Mesothelial cell of epicardium (in vitro differentiated cells): ENCODE results near the gene FSTL5. TPM values are rescaled to one million over a fixed set of nuclear protein-coding genes. Genes with fewer than 3 reads are reported as not detected.

Experiments
- DNase-seq, 2 experiments: peaks; one replicate each; pipeline ENCODE4 v3.0.0; 2021; ENCODE audit warnings: low spot score in 2 of 2; ENCODE audit not compliant: unreplicated experiment in 2 of 2
- H3K27ac Mint-ChIP-seq: 2 replicates; pipeline ENCODE4 v1.8.0; 2021; ENCODE audit warnings: mixed read lengths
- H3K27me3 Mint-ChIP-seq: 2 replicates; pipeline ENCODE4 v1.8.0; 2021; ENCODE audit warnings: low read depth, mixed read lengths
- H3K36me3 Mint-ChIP-seq: 2 replicates; pipeline ENCODE4 v1.8.0; 2021; ENCODE audit warnings: mixed read lengths
- H3K4me1 Mint-ChIP-seq: 2 replicates; pipeline ENCODE4 v1.8.0; 2021; ENCODE audit warnings: mixed read lengths
- H3K4me3 Mint-ChIP-seq: 2 replicates; pipeline ENCODE4 v1.8.0; 2021; ENCODE audit warnings: mild to moderate bottlenecking, moderate library complexity, mixed read lengths
- H3K9me3 Mint-ChIP-seq: 2 replicates; pipeline ENCODE4 v1.8.0; 2021; ENCODE audit warnings: mixed read lengths
- total RNA-seq: library from RNA; stranded (reverse); gene quantifications from 3 replicates; pipeline ENCODE4 v1.2.1, GENCODE V29; 2021
- TF ChIP-seq, protein P1 (sequence below): fragments of 200-600 bp; sonication (generic); IDR thresholded peaks from one replicate; pipeline ENCODE4 v1.5.0; 2021; ENCODE audit warnings: antibody characterized with exemption; ENCODE audit not compliant: unreplicated experiment

FSTL5 gene
- total RNA-seq, 1 donor from 2014 or later = 0.04 TPM

DNA sequence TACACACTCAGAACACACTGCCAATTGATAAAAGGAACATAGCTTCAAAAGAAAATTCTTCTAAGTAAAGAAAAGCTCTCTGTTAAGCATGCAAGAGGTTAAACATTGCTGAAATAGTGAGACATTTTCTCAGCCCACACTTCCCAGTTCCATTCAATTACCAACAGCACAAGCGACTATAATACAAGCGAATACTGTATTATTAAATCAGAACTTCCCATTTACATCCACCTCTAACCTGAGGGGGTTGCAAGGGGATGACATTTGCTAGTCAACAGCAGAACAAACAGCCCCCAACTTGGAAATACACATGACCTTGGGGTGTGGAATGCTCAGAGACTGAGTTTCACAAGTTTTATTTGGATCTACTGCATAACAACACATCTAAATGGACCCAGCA, 1.1 kb downstream of the FSTL5 start:
- Mint-ChIP-seq H3K9me3 (no peaks in the 10 kb centered on the region), H3K27ac (no peak overlapping the region), H3K4me3 (no peak overlapping the region), H3K27me3 (peaks cover 27% of the 10 kb centered on the region), H3K36me3 (no peaks in the 10 kb centered on the region), H3K4me1 (peaks cover 12% of the 10 kb centered on the region)
- no peak for DNase-seq
- TF ChIP-seq, protein P1, sequence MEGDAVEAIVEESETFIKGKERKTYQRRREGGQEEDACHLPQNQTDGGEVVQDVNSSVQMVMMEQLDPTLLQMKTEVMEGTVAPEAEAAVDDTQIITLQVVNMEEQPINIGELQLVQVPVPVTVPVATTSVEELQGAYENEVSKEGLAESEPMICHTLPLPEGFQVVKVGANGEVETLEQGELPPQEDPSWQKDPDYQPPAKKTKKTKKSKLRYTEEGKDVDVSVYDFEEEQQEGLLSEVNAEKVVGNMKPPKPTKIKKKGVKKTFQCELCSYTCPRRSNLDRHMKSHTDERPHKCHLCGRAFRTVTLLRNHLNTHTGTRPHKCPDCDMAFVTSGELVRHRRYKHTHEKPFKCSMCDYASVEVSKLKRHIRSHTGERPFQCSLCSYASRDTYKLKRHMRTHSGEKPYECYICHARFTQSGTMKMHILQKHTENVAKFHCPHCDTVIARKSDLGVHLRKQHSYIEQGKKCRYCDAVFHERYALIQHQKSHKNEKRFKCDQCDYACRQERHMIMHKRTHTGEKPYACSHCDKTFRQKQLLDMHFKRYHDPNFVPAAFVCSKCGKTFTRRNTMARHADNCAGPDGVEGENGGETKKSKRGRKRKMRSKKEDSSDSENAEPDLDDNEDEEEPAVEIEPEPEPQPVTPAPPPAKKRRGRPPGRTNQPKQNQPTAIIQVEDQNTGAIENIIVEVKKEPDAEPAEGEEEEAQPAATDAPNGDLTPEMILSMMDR = no peak

DNA sequence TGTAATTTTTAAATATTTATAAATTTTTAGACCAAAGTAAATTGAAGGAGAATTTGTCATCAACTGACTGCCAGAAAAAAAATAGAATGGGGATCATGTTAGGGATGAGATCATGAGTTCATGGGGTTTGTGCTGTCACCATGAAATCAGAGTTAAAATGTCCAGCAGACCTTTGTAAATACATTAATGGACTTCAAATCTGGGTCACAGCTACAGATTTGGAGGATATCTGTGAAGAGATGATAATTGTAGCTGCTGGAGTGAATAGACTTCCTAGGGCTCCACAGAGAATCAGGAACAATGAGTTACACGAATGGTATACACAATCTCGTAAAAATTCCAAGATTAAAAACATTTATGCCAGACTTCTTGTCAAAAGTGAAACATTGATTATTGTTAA, 6.6 kb downstream of the FSTL5 start:
- Mint-ChIP-seq H3K4me3 (no peak overlapping the region), H3K27me3 (peaks cover 7% of the 10 kb centered on the region), H3K36me3 (no peaks in the 10 kb centered on the region), H3K4me1 (no peaks in the 10 kb centered on the region), H3K9me3 (no peaks in the 10 kb centered on the region), H3K27ac (no peak overlapping the region)
- no peak for DNase-seq
- TF ChIP-seq, protein P1 = no peak

DNA sequence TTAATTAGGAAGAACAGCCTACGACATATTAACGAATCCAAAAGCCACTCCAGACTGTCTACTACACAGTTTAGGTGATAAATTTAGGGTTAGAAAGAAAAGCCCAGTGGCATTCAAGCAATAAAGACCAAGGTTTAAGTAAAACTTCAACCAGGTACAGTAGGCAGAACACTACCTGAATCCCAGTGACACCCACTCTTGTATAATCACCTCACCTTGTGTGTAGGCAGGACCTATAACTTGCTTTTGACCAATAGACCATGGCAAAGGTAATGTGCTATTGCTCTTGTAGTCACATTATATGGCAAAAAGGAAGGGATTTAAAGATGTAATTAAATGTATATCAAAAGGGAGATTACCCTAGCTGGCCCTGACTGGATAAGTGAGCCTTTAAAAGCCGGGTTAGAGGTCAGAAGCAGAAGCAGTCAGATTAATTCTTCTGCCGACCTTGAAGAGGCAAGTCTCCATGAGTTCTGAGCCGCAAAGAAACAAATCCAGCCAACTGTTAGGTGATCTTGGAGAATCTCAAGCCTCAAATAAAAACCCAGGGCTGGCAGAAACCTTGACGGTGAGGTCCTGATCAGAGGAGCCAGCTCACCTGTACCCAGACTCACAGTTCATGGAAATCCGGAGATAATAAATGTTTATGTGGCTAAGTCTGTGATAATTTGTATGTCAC, 8.8 kb downstream of the FSTL5 start:
- H3K9me3 Mint-ChIP-seq = no peaks in the 10 kb centered on the region
- no peaks in the 10 kb centered on the region for H3K36me3 Mint-ChIP-seq
- H3K27ac Mint-ChIP-seq = no peak overlapping the region
- TF ChIP-seq, protein P1 = no peak
- no peaks in the 10 kb centered on the region for H3K4me1 Mint-ChIP-seq
- no peak for DNase-seq
- H3K4me3 Mint-ChIP-seq = no peak overlapping the region
- peaks cover 4% of the 10 kb centered on the region for H3K27me3 Mint-ChIP-seq

DNA sequence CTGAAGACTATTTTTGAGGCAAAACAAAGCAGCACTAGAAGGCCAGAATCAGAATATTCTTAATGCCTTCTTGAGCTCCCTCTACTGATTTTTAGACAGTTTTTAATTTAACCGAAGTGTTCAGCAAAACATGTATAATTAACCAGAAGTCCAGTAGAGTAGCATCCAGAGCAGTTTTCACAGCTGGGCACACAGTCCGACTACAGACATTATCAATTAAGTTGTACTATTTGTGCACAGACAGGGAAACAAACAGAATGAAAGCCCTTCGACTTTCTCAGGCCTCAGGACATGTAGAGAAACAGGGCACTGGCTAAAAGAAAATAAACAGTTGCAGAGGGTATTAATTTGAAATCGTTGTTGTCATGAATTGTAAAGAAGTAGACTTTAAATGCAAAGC, 11.9 kb downstream of the FSTL5 start:
- Mint-ChIP-seq H3K9me3 (no peaks in the 10 kb centered on the region), H3K4me3 (no peak overlapping the region), H3K27ac (no peak overlapping the region), H3K4me1 (no peaks in the 10 kb centered on the region), H3K27me3 (peaks cover 4% of the 10 kb centered on the region), H3K36me3 (no peaks in the 10 kb centered on the region)
- DNase-seq = no peak
- TF ChIP-seq, protein P1 = no peak

DNA sequence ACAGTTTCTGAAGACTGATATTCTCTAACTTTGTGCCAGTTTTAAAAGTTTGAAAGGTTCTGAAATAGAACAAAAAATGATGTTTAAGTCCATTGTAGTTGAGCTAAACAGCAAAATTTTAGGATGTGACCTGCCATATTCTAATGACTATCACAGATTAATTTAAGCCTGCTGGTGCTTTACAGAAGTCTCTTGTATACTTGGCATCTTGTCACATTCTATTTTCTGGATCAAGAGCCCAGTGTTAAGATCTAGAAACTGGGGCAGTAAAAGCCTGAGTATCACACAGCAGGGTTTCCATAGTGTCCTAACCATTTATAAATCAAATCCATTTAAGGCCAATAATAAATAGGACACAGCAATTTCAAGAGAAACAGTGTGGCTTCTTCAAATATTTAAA, 12.4 kb downstream of the FSTL5 start:
- TF ChIP-seq, protein P1 = no peak
- Mint-ChIP-seq H3K27ac (no peak overlapping the region), H3K9me3 (no peaks in the 10 kb centered on the region), H3K4me1 (no peaks in the 10 kb centered on the region), H3K36me3 (no peaks in the 10 kb centered on the region), H3K4me3 (no peak overlapping the region), H3K27me3 (peaks cover 4% of the 10 kb centered on the region)
- no peak for DNase-seq

DNA sequence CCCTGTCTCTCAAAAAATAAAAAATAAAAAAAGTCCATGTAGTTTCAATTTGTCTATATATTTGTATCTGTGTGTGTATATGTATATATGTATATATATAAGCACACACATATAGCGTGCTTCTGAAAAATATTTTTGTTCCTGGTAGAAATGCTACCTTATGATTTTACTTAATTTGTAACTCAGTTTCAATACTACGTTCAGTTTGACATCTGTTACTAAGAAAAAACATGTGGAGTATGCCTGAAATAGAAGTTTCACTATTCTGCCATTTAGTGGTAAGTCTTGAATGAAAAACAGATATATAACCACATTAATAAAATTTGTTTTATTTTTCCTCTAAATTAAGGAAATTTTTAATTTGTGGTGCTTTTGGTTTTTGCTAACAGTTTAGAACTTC, 14.2 kb downstream of the FSTL5 start:
- no peaks in the 10 kb centered on the region for H3K4me1 Mint-ChIP-seq
- no peak overlapping the region for H3K27ac Mint-ChIP-seq
- DNase-seq = no peak
- H3K27me3 Mint-ChIP-seq = no peaks in the 10 kb centered on the region
- H3K36me3 Mint-ChIP-seq = no peaks in the 10 kb centered on the region
- H3K9me3 Mint-ChIP-seq = no peaks in the 10 kb centered on the region
- TF ChIP-seq, protein P1 = no peak
- no peak overlapping the region for H3K4me3 Mint-ChIP-seq
